ENCODE results near the gene CDK14.

CDK14 gene

GRCh38 chr7:90859521-90859920 lies 263.4 kb downstream of the CDK14 start:
- no peak overlapping the region for H3K4me3 ChIP-seq (ENCODE audit: low read length, poor library complexity, severe bottlenecking)
- H3K36me3 ChIP-seq (ENCODE audit: insufficient read depth, low read length): no peaks in the 10 kb centered on the region
- H3K9ac ChIP-seq (ENCODE audit: low read depth, low read length, poor library complexity, severe bottlenecking): no peak overlapping the region
- H2AFZ ChIP-seq (ENCODE audit: low read length): no peak overlapping the region
- no peaks in the 10 kb centered on the region for H3K9me3 ChIP-seq (ENCODE audit: insufficient read depth, low read depth, low read length)
- no peaks in the 10 kb centered on the region for H3K4me1 ChIP-seq (ENCODE audit: insufficient read depth, low read length, poor library complexity, severe bottlenecking)
- no peaks in the 10 kb centered on the region for H3K9me2 ChIP-seq (replicated peaks; ENCODE audit: low read depth, low read length)
- no peaks in the 10 kb centered on the region for H3K79me2 ChIP-seq (ENCODE audit: insufficient read depth, low read length)
- H3K4me2 ChIP-seq (ENCODE audit: low read depth, low read length, poor library complexity, severe bottlenecking): no peak overlapping the region
- no peaks in the 10 kb centered on the region for H3K27me3 ChIP-seq (ENCODE audit: insufficient read depth, low read length, poor library complexity, severe bottlenecking)
- TF ChIP-seq EZH2phosphoT487 (IDR thresholded peaks at IDR 0.05; ENCODE audit: borderline replicate concordance) (no peak), CTCF (conservative IDR thresholded peaks at IDR 0.05; ENCODE audit: low read length) (no peak)
- no peaks in the 10 kb centered on the region for H3F3A ChIP-seq (ENCODE audit: low read depth)
- no peaks in the 10 kb centered on the region for H4K20me1 ChIP-seq (ENCODE audit: insufficient read depth, low read length, poor library complexity, severe bottlenecking)

- no peaks in the 10 kb centered on the region for H3K9me3 ChIP-seq (ENCODE audit: insufficient read depth, low read depth, low read length)
- H3K9ac ChIP-seq (ENCODE audit: low read depth, low read length, poor library complexity, severe bottlenecking): no peak overlapping the region
- H2AFZ ChIP-seq (ENCODE audit: low read length): no peak overlapping the region
- H3K27me3 ChIP-seq (ENCODE audit: insufficient read depth, low read length, poor library complexity, severe bottlenecking): no peaks in the 10 kb centered on the region
- H3K4me1 ChIP-seq (ENCODE audit: insufficient read depth, low read length, poor library complexity, severe bottlenecking): no peaks in the 10 kb centered on the region
- TF ChIP-seq CTCF (conservative IDR thresholded peaks at IDR 0.05; ENCODE audit: low read length) (no peak), EZH2phosphoT487 (IDR thresholded peaks at IDR 0.05; ENCODE audit: borderline replicate concordance) (no peak)
- H3K79me2 ChIP-seq (ENCODE audit: insufficient read depth, low read length): no peaks in the 10 kb centered on the region
- H3K4me3 ChIP-seq (ENCODE audit: low read length, poor library complexity, severe bottlenecking): no peak overlapping the region
- no peaks in the 10 kb centered on the region for H4K20me1 ChIP-seq (ENCODE audit: insufficient read depth, low read length, poor library complexity, severe bottlenecking)
- H3F3A ChIP-seq (ENCODE audit: low read depth): no peaks in the 10 kb centered on the region
- H3K36me3 ChIP-seq (ENCODE audit: insufficient read depth, low read length): no peaks in the 10 kb centered on the region
- no peaks in the 10 kb centered on the region for H3K9me2 ChIP-seq (replicated peaks; ENCODE audit: low read depth, low read length)
- H3K4me2 ChIP-seq (ENCODE audit: low read depth, low read length, poor library complexity, severe bottlenecking): no peak overlapping the region
Observed at GRCh38 chr7:90864088-90864487, 268.0 kb downstream of the CDK14 start.

- Histone ChIP-seq H3K9me3 (ENCODE audit: insufficient read depth, low read depth, low read length) (no peaks in the 10 kb centered on the region), H3K36me3 (ENCODE audit: insufficient read depth, low read length) (no peaks in the 10 kb centered on the region), H3K79me2 (ENCODE audit: insufficient read depth, low read length) (no peaks in the 10 kb centered on the region), H3K4me2 (ENCODE audit: low read depth, low read length, poor library complexity, severe bottlenecking) (no peak overlapping the region), H4K20me1 (ENCODE audit: insufficient read depth, low read length, poor library complexity, severe bottlenecking) (no peaks in the 10 kb centered on the region), H3K4me3 (ENCODE audit: low read length, poor library complexity, severe bottlenecking) (no peak overlapping the region), H3K27me3 (ENCODE audit: insufficient read depth, low read length, poor library complexity, severe bottlenecking) (no peaks in the 10 kb centered on the region), H3F3A (ENCODE audit: low read depth) (no peaks in the 10 kb centered on the region), H2AFZ (ENCODE audit: low read length) (no peak overlapping the region), H3K9me2 (replicated peaks; ENCODE audit: low read depth, low read length) (no peaks in the 10 kb centered on the region), H3K4me1 (ENCODE audit: insufficient read depth, low read length, poor library complexity, severe bottlenecking) (no peaks in the 10 kb centered on the region), H3K9ac (ENCODE audit: low read depth, low read length, poor library complexity, severe bottlenecking) (no peak overlapping the region)
- TF ChIP-seq CTCF (conservative IDR thresholded peaks at IDR 0.05; ENCODE audit: low read length) (no peak), EZH2phosphoT487 (IDR thresholded peaks at IDR 0.05; ENCODE audit: borderline replicate concordance) (no peak)
Observed at GRCh38 chr7:90869335-90869734, 273.2 kb downstream of the CDK14 start.

Measured in Loucy (cell line).